GM12864 (cell line): ENCODE results near the gene RNF223.

Experiments
- DNase-seq: peaks from one replicate; pipeline ENCODE4 v3.0.0-alpha.2; 2011; ENCODE audit warnings: low read depth
- H3K4me3 ChIP-seq: 2 replicates; pipeline ENCODE4 v1.5.1; 2011; ENCODE audit warnings: mild to moderate bottlenecking, low read depth, low read length, control low read depth
- TF ChIP-seq, protein P1 (sequence below): IDR thresholded peaks from 2 replicates; pipeline ENCODE4 v1.5.1; 2011; ENCODE audit warnings: low read depth, mild to moderate bottlenecking, moderate library complexity, low read length, control low read depth, inconsistent platforms; ENCODE audit errors: missing control alignments

RNF223 gene

DNA sequence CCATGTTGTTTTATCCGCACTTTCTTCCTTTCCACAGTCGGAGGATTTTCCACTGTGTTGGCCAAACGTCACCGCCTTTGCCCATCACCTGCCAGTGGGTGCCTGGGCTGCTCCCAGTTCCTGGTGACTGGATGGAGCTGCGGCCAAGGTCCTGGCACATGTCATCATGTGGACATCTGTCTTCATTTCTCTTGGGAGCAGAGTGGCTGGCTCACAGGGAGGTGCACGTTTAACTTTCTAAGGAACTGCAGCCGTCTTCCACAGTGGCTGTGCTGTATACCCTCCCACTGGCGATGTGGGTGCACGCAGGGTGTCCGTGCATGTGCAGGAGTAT lies 19.5 kb upstream of the RNF223 start:
- H3K4me3 ChIP-seq: no peak overlapping the region
- TF ChIP-seq, protein P1, sequence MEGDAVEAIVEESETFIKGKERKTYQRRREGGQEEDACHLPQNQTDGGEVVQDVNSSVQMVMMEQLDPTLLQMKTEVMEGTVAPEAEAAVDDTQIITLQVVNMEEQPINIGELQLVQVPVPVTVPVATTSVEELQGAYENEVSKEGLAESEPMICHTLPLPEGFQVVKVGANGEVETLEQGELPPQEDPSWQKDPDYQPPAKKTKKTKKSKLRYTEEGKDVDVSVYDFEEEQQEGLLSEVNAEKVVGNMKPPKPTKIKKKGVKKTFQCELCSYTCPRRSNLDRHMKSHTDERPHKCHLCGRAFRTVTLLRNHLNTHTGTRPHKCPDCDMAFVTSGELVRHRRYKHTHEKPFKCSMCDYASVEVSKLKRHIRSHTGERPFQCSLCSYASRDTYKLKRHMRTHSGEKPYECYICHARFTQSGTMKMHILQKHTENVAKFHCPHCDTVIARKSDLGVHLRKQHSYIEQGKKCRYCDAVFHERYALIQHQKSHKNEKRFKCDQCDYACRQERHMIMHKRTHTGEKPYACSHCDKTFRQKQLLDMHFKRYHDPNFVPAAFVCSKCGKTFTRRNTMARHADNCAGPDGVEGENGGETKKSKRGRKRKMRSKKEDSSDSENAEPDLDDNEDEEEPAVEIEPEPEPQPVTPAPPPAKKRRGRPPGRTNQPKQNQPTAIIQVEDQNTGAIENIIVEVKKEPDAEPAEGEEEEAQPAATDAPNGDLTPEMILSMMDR: no peak
- DNase-seq: no peak

DNA sequence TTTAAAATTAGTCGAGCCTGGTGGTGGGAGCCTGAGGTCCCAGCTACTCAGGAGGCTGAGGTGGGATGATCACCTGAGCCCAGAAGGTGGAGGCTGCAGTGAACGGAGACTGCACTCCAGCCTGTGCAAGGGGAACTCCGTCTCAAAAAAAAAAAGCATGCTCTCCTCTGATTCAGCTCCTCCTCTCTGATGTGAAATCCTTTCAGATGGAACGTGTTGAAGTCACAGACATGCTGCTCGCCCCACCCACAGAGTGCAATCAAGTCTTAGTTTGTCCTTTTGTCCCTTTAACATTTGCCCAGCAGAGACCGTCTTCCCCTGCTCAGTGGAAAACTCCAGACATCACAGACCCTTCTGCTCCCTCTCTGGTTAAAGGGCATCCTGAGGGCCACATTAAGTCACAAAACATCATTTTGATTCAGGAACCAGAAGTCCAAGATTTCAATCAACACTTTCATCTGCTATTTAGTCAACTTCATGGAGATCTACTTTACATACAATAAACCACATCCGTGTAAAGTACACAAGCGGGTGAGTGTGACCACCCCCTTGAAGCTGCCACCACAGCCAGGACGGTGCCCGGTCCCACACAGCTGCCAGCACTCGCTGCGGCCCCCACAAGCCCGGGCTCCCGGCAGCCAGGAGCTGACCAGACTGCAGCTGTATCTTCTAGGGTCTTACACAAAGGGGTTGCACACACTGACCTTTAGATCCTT lies 18.9 kb upstream of the RNF223 start:
- TF ChIP-seq, protein P1: no peak
- no peak overlapping the region for H3K4me3 ChIP-seq
- no peak for DNase-seq

DNA sequence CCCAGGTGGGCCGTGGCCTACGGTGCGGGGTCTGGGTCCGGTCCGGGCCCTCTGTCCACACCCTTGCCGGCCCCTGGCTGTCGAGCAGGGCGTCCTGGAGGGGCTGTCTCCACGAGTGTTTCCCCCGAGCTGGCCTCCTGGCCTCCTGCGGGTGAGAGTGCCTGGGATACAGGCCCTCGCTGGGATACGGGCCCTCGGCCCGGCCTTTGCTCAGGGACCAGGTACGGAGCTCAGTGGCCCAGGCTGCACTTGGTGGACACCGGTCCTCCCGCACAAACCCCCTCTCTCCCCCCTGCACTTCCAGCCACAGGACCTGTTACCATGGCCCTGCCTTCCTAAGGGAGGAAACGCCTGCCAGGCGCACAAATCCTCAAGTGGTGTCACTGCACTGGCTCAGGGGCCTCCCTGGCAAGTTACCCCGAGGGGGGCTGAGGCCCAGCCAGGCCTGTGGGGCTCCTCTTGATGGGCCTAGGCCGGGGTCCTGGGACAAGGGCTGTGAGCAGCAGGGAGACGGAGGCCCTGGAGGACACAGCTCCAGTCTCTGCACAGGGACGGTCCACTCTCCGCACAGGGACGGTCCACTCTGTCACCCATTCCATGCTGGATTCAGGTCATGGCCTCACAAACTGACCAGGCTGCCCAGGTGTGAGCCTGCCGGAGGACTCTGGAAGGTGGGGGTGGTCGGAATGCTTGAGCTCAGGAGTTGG lies 18.2 kb upstream of the RNF223 start:
- no peak overlapping the region for H3K4me3 ChIP-seq
- no peak for DNase-seq
- TF ChIP-seq, protein P1: no peak

DNA sequence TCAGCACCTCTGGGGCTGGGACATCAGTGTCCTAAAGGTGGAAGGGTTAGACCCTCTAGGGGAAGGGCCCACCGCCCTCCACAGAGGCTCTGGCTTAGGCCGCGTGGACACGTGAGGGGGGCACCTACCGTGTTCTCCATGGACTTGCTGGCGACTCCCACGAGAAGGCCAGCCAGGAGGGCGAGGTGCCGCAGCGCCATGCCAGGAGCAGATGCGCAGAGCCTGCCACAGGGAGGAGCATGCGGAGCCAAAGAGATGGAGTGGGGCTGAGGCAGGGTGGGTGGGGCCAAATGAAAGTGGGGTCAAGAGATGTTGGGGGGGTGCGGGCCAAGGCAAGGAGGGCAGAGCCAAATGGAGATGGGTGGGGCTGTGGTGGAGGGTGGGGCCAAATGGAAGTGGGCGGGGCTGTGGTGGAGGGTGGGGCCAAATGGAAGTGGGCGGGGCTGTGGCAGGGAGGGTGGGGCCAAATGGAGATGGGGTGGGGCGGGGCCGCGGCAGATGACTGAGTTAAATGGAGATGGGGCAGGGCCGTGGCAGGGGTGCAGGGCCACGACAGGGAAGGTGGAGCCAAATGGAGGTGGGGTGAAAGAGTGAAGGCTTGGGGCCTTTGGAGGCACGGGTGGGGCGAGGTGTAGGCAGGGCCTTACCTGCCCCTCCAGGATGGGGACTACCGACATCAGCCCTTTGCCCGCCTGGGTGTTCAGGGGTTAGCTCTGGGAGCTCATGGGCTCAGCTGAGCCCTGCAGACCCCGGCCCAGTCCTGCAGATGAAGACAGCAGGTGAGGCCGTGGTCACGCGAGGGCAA lies 17.4 kb upstream of the RNF223 start:
- TF ChIP-seq, protein P1: no peak
- DNase-seq: no peak
- H3K4me3 ChIP-seq: no peak overlapping the region

DNA sequence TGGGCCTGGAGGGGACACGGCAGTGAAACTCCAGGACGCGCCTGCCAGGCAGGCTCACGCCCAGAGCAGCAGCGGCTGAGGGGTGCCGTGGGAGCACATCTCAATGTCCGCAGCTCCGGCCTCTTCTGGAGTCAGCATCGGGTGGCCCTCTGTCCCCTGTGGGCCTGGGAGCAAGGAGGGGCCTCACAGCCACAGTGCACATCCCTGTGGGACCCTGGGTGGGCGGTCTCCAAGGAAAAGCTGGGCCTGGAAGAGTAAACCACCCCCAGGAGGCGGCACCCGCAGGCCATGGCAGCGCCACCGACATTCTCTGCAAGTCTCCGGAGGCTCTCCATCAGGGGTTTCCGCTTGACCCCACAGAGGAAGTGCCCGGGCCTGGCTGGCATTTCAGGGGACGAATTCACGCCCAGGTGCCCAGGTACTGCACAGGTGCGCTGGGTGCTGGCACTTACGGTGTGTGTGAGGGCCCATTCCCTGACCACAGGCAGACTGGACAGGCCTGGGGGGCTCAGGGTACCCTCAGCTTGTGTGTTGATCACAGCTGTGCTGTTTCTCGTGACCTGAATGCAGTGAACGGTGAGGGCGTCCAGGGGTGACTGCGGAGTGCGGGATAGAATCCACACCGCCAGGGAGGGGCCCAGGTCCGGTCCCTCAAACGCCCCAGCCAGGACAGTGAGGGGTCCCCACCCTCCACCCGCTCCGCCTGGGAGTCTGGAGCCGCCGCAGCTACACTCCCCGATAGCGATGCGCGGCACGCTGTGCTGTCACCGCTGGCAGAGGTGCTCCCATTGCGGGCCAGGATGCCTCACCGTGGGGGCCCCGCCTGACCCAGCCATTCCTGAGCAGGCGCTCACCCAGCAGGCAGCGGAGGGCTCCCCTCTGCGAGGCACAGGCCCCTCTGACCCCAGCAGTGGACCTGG lies 16.6 kb upstream of the RNF223 start:
- TF ChIP-seq, protein P1: no peak
- no peak for DNase-seq

DNA sequence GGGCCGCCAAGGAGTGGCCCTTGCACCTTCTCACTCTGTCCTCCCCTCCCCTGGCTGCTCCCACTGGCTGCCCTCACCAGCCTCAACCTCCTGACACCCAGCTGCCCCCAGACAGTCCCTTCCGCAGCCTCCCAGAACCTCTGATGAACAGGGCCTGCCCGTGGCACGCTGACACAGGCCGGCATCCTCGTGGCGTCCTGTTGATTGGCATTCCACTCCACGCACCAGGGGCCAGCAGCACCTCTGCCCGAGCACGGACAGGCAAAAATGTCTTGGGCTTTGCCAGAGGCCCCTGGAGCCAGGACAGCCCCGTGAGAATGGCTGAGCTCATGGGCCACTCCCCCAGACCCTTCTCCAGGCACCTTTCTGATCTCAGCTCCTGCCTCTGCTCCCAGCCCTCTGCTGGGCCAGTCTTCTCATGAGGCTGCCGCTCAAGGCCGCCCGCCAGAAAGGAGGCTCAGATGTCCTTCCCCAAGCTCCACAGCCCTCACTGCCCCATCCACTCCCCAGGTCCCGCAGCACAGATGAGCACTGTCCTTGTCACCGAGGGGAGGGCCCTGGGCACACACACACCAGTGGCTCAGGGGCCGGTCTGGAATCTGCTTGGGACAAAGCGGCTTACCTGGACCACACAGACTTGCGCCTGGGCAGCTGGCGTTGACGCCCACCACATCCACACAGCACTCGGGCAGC lies 15.8 kb upstream of the RNF223 start:
- DNase-seq: no peak
- TF ChIP-seq, protein P1: no peak
- H3K4me3 ChIP-seq: no peak overlapping the region

More for the DNA sequence above, 16.6 kb upstream of the RNF223 start:
- no peak overlapping the region for H3K4me3 ChIP-seq
